ENCODE data around the gene FGA.

DNA sequence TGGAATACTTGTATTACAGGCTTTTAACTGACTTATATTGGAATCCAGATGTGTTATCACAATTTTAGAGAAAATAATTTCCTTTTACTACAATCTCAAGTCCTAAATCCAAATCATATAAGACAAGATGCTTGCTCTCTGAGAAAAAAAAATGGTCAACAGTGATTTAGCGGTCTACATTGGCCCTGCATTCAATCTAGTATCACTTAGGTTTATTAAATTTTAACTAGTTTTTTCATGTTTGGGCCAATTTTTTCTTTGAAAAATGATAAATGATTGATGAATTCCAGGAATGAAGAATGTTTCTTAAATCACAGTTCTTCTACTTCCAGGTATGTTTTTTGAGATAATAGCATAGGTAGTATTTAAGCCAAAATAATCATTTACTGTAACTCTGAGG lies 24.7 kb upstream of the FGA start:
- TF ChIP-seq, protein P1, sequence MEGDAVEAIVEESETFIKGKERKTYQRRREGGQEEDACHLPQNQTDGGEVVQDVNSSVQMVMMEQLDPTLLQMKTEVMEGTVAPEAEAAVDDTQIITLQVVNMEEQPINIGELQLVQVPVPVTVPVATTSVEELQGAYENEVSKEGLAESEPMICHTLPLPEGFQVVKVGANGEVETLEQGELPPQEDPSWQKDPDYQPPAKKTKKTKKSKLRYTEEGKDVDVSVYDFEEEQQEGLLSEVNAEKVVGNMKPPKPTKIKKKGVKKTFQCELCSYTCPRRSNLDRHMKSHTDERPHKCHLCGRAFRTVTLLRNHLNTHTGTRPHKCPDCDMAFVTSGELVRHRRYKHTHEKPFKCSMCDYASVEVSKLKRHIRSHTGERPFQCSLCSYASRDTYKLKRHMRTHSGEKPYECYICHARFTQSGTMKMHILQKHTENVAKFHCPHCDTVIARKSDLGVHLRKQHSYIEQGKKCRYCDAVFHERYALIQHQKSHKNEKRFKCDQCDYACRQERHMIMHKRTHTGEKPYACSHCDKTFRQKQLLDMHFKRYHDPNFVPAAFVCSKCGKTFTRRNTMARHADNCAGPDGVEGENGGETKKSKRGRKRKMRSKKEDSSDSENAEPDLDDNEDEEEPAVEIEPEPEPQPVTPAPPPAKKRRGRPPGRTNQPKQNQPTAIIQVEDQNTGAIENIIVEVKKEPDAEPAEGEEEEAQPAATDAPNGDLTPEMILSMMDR (IDR thresholded peaks at IDR 0.05) = no peak
- no peak for TF ChIP-seq POLR2A (IDR thresholded peaks at IDR 0.05)

Data from thyroid gland (tissue), 4 donors.